GM12873 (cell line): ENCODE data around the gene TUBB1.

Source experiments
- TF ChIP-seq, protein P1 (sequence below): IDR thresholded peaks from 2 replicates; pipeline ENCODE4 v1.5.1; 2012; ENCODE audit warnings: low read depth, mild to moderate bottlenecking, moderate library complexity, low read length, control low read depth; ENCODE audit not compliant: insufficient read depth; ENCODE audit errors: missing control alignments

The TUBB1 gene

DNA sequence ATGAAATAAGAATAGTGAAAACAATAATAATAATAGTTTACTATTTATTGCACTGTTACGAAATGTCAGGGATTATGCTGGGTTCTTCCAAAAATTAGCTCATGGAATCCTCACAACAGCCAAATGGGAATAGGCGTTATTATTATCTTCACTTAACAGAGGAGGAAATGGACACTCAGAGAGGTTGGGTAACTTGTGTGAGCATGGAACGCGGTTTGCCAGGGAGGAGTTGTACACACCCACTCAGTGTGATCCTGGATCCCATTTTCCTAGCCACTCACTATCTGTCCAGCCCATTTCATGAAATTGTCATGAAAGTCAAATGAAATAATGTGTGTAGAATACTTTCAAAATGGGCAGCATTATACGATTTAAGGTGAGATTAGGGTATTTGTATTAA is 33.6 kb upstream of the TUBB1 start:
- TF ChIP-seq, protein P1, sequence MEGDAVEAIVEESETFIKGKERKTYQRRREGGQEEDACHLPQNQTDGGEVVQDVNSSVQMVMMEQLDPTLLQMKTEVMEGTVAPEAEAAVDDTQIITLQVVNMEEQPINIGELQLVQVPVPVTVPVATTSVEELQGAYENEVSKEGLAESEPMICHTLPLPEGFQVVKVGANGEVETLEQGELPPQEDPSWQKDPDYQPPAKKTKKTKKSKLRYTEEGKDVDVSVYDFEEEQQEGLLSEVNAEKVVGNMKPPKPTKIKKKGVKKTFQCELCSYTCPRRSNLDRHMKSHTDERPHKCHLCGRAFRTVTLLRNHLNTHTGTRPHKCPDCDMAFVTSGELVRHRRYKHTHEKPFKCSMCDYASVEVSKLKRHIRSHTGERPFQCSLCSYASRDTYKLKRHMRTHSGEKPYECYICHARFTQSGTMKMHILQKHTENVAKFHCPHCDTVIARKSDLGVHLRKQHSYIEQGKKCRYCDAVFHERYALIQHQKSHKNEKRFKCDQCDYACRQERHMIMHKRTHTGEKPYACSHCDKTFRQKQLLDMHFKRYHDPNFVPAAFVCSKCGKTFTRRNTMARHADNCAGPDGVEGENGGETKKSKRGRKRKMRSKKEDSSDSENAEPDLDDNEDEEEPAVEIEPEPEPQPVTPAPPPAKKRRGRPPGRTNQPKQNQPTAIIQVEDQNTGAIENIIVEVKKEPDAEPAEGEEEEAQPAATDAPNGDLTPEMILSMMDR, result no peak

DNA sequence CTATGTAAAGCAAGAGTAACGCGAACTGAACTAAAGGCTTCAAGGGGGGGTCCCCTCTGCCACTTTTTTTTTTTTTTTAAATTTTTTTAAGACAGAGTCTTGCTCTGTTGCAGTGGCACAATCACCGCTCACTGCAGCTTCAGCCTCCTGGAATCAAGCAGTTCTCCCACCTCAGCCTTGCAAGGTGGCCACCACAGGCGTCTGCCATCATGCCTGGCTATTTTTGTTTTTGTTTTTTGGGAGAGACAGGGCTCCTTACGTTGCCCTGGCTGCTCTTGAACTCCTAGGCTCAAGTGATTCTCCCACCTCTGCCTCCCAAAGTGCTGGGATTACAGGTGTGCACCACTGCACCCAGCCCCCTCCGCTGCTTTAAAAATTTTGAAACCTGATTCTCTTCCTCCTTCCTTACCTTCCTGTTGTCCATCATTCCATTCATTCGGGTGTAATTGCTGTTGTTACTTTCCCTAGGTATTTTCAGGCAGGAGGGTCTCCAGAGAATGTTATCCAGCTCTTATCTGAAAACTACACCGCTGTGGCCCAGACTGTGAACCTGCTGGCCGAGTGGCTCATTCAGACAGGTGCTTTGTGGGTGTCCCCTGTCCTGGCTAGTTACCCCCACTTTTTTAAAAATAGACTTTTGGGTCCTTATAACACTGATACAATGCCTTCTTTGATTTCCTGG is 32.8 kb upstream of the TUBB1 start:
- TF ChIP-seq, protein P1, result no peak

DNA sequence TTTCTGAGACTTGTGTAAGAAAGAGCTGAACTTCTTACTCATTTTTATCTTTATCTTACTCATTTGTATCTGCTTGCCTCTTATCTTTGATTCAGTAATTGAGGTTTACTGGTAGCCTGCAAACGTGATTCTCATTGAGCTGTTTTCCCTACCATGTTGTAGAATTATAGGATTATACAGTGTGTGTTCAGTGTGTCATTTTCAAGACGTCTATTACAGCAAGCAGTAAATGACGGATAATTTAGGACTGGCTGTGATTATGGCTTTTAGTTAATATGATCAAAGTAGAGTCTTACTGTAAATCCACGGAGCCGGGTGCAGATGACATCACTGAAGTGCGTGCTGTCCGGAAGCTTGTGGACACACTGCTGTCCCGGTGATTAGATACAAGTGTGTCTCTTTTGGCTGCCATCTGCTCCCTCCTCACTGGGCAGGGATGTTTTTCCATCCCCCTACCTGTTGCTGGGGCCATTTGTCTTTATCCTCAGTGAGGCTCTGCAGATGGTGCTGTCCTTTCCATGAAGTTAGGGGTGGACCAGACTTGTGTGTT is 32.2 kb upstream of the TUBB1 start:
- TF ChIP-seq, protein P1, result no peak

DNA sequence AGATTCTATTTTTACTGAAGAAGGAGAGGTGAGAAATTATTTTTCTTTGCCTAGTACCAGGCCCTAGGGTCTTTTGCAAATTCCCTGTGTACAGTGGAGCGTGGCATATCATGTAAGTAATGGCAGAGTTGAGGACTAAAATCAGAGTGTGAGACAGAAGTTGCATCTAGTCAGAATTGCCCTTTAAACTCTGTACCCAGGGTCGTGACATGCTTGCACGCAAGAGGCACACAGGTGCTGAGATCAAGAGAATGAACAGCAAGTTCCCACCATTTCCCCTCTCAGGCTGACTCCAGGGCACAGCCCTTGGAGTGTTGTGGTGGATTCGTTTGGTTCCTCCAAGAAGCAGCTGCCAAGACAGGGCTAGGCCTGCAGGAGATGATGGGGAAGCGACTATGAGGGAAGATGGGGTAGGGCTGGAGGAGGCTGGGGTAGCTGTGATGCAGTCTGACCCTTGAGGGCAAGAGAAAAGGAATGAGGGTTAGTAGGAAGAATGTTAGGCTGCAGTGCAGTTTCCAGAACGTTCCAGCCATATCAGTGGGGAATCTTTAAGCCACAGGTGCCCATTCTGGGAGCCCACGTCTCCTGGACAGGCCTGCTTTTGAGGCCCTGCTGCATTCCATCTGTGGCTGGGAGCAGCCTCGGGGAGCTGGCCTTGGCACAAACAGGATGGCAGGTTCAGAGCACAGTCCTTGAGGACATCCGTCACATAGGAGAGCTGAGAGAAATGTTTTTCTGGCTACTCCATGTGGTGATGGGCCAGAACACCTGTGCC is 31.3 kb upstream of the TUBB1 start:
- TF ChIP-seq, protein P1, result no peak

DNA sequence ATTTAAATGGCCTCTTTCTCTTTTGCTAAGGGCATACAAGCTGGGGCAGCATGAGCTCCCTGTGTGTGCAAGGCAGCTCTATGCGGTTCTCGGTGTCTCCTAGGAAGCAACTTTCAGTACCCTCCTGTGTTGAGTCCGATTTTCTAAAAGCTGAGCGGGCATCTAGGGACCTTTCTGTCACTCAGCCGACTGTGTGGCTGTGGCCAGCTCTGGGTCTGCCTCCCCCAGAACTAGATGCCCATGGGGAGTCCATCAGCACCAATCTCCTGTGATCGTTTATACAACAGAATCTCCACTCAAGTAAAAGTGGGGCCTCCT is 30.7 kb upstream of the TUBB1 start:
- TF ChIP-seq, protein P1, result no peak

DNA sequence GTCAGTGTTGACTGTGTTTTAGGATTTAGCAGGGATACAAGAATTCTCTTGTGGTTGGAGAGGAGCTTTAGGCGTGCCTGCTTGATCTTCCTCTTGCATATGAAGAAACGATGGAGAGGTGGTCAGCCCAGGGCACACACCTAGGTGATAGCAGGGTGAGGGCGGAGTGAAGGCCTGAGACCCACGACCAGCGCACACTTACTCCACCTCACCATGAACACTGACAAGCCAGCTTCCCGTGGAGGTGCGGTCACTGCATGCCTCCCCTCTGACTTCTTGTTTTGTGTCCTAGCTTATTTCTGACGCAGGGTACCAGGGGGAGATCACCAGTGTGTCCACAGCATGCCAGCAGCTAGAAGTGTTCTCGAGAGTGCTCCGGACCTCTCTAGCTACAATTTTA is 30.0 kb upstream of the TUBB1 start:
- TF ChIP-seq, protein P1, result no peak

DNA sequence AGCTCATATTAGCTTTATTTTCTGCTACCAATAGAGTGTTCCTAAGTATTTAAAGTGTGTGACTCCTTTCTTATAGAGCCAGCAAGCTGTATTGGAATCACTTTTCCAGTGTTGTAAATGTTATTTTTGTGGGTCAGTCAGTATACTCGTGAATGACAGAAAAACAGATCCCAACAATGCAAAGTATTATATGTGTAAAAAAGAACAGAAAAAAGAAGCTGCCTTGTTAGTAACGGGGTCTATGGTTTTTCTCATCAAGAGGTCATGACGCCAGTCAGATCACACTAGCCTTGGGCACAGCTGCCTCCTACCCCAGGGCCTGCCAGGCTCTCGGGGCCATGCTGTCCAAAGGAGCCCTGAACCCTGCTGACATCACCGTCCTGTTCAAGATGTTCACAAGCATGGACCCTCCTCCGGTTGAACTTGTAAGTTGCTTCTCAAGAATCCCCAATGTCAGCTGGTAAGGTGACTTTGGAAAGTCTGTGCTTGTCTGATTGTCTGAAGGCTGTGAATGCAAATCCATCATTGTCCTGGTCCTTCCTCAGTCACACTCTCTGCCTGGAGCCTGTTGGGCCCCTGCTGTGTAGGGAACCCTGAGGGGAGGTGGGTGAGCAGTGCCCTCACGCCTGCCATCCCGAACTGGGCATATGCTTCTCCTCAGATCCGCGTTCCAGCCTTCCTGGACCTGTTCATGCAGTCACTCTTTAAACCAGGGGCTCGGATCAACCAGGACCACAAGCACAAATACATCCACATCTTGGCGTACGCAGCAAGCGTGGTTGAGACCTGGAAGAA is 28.4 kb upstream of the TUBB1 start:
- TF ChIP-seq, protein P1, result no peak
